Measurements from ENCODE around the gene PHF5A.

The PHF5A gene

DNA sequence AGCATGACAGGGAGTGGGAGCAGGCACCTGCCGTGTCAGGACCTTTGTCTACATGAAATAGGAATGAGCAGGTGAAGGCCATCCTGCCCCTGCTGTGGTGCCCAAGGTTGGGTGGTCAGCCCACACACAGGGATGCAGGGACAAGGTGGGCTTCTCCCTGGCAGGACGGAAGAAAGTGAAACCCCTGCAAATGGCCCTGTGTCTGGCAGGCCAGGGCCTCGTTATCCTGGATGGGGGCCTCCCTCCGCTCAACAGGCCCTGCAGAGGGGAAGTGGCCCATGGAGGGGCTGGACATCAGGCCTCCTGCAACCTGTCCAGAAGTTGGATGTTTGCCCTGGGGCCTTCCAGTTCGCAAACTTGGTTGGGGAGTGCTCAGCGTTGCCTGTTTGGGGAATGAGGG, 36.8 kb downstream of the PHF5A start:
- no peaks in the 10 kb centered on the region for H3K27me3 Mint-ChIP-seq (ENCODE audit: low read depth)
- TF ChIP-seq, protein P1, sequence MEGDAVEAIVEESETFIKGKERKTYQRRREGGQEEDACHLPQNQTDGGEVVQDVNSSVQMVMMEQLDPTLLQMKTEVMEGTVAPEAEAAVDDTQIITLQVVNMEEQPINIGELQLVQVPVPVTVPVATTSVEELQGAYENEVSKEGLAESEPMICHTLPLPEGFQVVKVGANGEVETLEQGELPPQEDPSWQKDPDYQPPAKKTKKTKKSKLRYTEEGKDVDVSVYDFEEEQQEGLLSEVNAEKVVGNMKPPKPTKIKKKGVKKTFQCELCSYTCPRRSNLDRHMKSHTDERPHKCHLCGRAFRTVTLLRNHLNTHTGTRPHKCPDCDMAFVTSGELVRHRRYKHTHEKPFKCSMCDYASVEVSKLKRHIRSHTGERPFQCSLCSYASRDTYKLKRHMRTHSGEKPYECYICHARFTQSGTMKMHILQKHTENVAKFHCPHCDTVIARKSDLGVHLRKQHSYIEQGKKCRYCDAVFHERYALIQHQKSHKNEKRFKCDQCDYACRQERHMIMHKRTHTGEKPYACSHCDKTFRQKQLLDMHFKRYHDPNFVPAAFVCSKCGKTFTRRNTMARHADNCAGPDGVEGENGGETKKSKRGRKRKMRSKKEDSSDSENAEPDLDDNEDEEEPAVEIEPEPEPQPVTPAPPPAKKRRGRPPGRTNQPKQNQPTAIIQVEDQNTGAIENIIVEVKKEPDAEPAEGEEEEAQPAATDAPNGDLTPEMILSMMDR (IDR thresholded peaks at IDR 0.05; ENCODE audit: unreplicated experiment in 3 of 3), result no peak
- H3K27ac Mint-ChIP-seq, result peak overlapping the region in 1 of 3 experiments; percentile 14
- H3K36me3 Mint-ChIP-seq (ENCODE audit: low read depth), result peaks cover 50% of the 10 kb centered on the region
- H3K4me3 Mint-ChIP-seq, result no peak overlapping the region
- no peaks in the 10 kb centered on the region for H3K9me3 Mint-ChIP-seq
- H3K4me1 Mint-ChIP-seq, result no peaks in the 10 kb centered on the region

DNA sequence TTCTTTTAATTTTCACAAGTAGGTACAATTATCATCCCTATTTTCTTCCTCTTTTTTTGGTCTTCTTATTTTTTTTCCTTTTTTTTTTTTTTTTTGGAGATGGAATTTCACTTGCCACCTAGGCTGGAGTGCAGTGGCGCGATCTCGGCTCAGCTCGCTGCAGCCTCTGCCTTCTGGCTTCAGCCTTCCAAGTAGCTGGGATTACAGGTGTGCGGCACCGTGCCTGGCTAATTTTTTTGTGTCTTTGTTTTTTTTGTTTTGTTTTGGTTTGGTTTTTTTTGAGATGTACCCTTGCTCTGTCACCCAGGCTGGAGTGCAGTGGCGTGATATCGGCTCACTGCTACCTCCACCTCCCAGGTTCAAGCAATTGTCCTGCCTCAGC, 38.5 kb downstream of the PHF5A start:
- H3K27ac Mint-ChIP-seq, result no peak overlapping the region
- no peak overlapping the region for H3K4me3 Mint-ChIP-seq
- H3K27me3 Mint-ChIP-seq (ENCODE audit: low read depth), result no peaks in the 10 kb centered on the region
- peaks cover 41% of the 10 kb centered on the region for H3K36me3 Mint-ChIP-seq (ENCODE audit: low read depth)
- no peaks in the 10 kb centered on the region for H3K9me3 Mint-ChIP-seq
- no peaks in the 10 kb centered on the region for H3K4me1 Mint-ChIP-seq
- TF ChIP-seq, protein P1 (IDR thresholded peaks at IDR 0.05; ENCODE audit: unreplicated experiment in 3 of 3), result no peak

DNA sequence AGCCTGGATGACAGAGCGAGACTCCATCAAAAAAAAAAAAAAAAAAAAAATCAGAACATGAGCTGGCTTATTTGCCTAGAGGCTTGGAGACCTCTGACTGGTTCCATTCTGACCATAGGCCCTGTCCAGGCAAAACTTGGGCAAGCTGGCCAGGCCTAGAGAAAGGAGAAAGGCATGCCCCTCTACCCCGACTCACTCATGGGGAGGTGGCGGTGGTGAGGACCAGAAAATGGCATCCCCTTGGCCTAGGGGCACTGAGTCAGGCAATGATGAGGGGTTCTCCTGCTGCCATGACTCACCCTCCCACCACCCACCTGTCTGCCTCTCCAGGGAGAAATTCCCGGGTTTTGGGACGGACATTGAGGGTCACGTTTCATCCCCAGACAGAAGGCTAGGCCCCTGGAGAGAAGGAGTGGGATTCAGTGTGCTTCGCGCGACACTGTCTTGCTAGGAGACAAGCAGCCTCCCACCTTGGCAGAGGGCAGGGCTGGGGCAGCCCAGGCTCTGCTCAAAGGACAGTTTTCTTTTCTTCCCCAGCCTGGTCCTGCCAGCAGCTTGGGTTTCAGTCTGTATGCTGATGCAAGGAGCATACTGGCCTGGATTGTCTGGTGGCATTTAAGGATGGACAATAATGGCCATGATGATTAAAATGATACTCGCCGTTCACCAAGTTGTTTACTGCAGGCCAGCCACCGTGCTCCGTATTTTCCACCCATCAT, 39.1 kb downstream of the PHF5A start:
- Mint-ChIP-seq H3K4me3 (no peak overlapping the region), H3K36me3 (ENCODE audit: low read depth) (peaks cover 38% of the 10 kb centered on the region), H3K27ac (no peak overlapping the region), H3K27me3 (ENCODE audit: low read depth) (no peaks in the 10 kb centered on the region), H3K9me3 (no peaks in the 10 kb centered on the region), H3K4me1 (no peaks in the 10 kb centered on the region)
- TF ChIP-seq, protein P1 (IDR thresholded peaks at IDR 0.05; ENCODE audit: unreplicated experiment in 3 of 3), result no peak

DNA sequence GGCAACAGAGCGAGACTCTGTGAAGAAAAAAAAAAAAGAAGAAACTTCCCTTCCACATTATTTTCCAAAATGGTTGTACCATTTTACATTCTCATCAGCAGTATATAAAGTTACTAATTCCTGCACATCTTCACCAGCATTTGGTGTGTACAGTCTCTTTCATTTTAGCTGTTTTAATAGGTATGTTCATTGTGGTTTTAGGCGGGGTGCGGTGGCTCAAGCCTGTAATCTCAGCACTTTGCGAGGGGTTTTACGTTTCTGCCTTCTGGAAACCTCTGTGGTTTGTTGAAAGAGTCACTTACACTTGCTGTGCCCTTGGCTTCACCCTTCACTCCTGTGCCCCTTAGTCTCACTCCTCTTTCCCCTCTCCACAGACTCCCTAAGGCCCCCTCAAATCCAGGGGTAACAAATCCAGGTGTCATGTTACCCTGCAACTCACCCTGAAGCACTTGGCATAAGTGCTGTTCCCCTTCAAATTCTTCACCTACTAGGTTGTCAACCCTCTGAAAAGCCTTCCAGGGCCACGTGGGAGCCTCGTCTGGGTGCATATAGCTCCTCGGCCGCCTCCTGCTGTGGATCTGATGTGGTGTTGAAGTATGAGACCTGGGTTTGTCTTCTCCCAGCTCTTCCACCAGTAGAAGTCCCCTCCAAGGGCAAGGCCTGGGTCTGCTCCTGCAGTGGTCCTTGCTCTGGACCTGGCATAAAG, 42.7 kb downstream of the PHF5A start:
- no peak overlapping the region for H3K27ac Mint-ChIP-seq
- H3K27me3 Mint-ChIP-seq (ENCODE audit: low read depth), result no peaks in the 10 kb centered on the region
- H3K4me1 Mint-ChIP-seq, result no peaks in the 10 kb centered on the region
- no peak overlapping the region for H3K4me3 Mint-ChIP-seq
- H3K9me3 Mint-ChIP-seq, result no peaks in the 10 kb centered on the region
- TF ChIP-seq, protein P1 (IDR thresholded peaks at IDR 0.05; ENCODE audit: unreplicated experiment in 3 of 3), result no peak
- peaks cover 14% of the 10 kb centered on the region for H3K36me3 Mint-ChIP-seq (ENCODE audit: low read depth)

DNA sequence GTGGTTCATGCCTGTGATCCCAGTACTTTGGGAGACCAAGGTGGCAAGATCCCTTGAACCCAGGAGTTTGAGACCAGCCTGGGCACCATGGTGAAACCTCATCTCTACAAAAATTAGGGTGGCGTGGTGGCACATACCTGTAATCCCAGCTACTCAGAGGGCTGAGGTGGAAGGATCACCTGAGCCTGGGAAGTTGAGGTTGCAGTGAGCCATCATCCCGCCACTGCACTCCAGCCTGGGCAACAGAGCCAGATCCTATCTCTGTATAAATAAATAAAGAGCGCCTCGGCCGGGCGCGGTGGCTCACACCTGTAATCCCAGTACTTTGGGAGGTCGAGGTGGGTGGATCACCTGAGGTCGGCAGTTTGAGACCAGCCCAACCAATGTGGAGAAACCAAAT, 49.8 kb downstream of the PHF5A start:
- H3K27me3 Mint-ChIP-seq (ENCODE audit: low read depth), result no peaks in the 10 kb centered on the region
- H3K27ac Mint-ChIP-seq, result no peak overlapping the region
- H3K36me3 Mint-ChIP-seq (ENCODE audit: low read depth), result no peaks in the 10 kb centered on the region
- TF ChIP-seq, protein P1 (IDR thresholded peaks at IDR 0.05; ENCODE audit: unreplicated experiment in 3 of 3), result no peak
- no peak overlapping the region for H3K4me3 Mint-ChIP-seq
- H3K9me3 Mint-ChIP-seq, result no peaks in the 10 kb centered on the region
- H3K4me1 Mint-ChIP-seq, result peaks cover 8% of the 10 kb centered on the region
